Immature natural killer cell (primary cell): Measurements from ENCODE around the gene ZNF384. TPM values are rescaled to one million over a fixed set of nuclear protein-coding genes. Genes with fewer than 3 reads are reported as not detected.
A peak's percentile ranks its signal among the peaks of the same experiment; 100 is the strongest.

ENCODE experiments used
- DNase-seq, 3 donors: peaks; one replicate each; pipeline ENCODE4 v3.0.0; 2022; ENCODE audit warnings: mixed read lengths in 1 of 3
- H3K27ac Mint-ChIP-seq, 6 donors: one replicate each; pipeline ENCODE4 v1.8.0; 2020; ENCODE audit warnings: mixed read lengths in 6 of 6, mild to moderate bottlenecking in 5 of 6, inconsistent platforms in 4 of 6, moderate library complexity in 3 of 6
- H3K27me3 Mint-ChIP-seq, 3 donors: one replicate each; pipeline ENCODE4 v1.8.0; 2020 to 2021; ENCODE audit warnings: low read depth in 3 of 3, mild to moderate bottlenecking in 3 of 3, mixed read lengths in 3 of 3, moderate library complexity in 3 of 3, inconsistent platforms in 1 of 3
- H3K36me3 Mint-ChIP-seq, 3 donors: one replicate each; pipeline ENCODE4 v1.8.0; 2020; ENCODE audit warnings: mixed read lengths in 3 of 3, inconsistent platforms in 2 of 3, mild to moderate bottlenecking in 2 of 3
- H3K4me1 Mint-ChIP-seq, 2 donors: one replicate each; pipeline ENCODE4 v1.8.0; 2020; ENCODE audit warnings: inconsistent platforms in 2 of 2, mild to moderate bottlenecking in 2 of 2, mixed read lengths in 2 of 2, moderate library complexity in 1 of 2
- H3K4me3 Mint-ChIP-seq, 5 donors: one replicate each; pipeline ENCODE4 v1.8.0; 2020; ENCODE audit warnings: mild to moderate bottlenecking in 5 of 5, mixed read lengths in 5 of 5, inconsistent platforms in 3 of 5, moderate library complexity in 3 of 5
- H3K9me3 Mint-ChIP-seq, 6 donors: one replicate each; pipeline ENCODE4 v1.8.0; 2020; ENCODE audit warnings: mild to moderate bottlenecking in 6 of 6, mixed read lengths in 6 of 6, inconsistent platforms in 4 of 6, moderate library complexity in 3 of 6
- polyA plus RNA-seq, 3 donors: library from polyadenylated mRNA; unstranded; fragments of 300-500 nt; fragmentation: Illumina TruSeq; gene quantifications; one replicate each; pipeline ENCODE4 v1.2.3, GENCODE V29; 2021

Gene ZNF384
- 10 to 100 TPM; 14.6 to 41.5 (median 31.6) TPM for polyA plus RNA-seq

DNA sequence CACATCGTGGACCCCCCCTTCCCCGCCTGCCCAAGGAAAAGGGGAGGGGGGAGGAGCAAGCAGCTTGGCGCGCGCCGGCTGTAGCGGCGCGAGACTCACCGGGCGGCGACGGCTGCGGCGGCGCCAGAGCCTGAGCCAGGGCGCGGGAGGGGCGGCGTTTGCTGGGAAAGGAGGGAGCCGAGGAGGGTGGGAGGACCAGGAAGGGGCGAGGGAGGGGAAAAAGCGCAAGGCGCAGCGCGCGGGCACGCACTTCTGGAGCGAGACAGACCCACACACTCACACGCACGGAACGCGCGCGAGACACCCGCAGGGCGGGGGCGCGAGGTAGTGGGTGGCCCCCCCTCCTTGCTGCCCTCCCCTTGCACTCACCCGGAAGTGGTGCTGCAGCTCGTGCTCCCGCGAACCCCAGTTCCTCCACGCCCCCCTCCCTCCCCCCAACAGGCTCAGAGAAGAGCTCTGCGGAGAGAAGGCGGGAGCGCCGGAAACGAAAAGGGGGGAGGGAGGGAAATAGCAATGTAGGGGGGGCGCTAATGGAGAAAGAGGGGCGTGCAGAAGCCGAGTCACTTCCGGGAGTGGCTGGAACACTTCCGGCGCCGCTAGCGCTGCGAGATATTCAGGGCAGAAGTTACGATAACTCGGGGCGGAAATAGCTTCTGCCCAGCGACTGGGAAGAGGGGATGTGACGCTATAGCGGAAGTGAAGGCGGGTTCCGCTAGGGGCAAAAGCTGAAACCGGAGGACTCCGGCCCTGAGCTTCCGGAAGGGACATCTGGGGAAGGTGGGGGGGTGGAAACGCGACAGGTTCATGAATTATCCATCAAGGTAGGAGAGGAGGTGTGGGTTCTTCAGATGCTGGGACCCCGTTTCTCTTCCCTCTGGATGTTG, at the start of gene ZNF384:
Gene ZNF384, minus strand, starts transcription at position 377 of the 884 bp plus-strand sequence. CDS start 9,855 bp downstream, outside the sequence.
- DNase-seq: peak; percentile 96 to 98 (median 98)
- Mint-ChIP-seq H3K9me3 (no peaks in the 10 kb centered on the region), H3K4me1 (peaks cover 55 to 57% of the 10 kb centered on the region in 2 donors), H3K36me3 (no peaks in the 10 kb centered on the region), H3K27ac (peak within 1 kb of the TSS; percentile 96 to 98 (median 98)), H3K4me3 (peak within 1 kb of the TSS; percentile 86 to 92 (median 91)), H3K27me3 (peaks cover 8 to 15% (median 11%) of the 10 kb centered on the region in 3 donors)

DNA sequence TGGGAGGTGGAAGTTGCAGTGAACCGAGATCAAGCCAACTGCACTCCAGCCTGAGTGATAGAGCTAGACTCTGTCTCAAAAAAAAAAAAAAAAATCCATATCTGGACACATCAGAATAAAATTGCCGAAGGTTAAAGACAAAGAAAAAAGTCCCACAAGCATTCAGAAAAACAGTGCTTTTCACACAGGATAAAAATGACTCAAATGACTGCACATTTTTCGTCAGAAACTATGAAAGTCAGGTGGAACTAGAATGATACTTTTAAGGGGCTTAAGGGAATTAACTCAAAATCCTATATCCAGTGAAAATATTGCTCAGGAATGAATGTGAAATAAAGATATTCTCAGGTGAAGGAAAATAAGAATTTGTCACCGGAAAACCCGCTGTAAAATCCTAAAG, 47.6 kb upstream of the ZNF384 start:
- peaks cover 0 to 2% (median 0%) of the 10 kb centered on the region in 3 donors for H3K27me3 Mint-ChIP-seq

DNA sequence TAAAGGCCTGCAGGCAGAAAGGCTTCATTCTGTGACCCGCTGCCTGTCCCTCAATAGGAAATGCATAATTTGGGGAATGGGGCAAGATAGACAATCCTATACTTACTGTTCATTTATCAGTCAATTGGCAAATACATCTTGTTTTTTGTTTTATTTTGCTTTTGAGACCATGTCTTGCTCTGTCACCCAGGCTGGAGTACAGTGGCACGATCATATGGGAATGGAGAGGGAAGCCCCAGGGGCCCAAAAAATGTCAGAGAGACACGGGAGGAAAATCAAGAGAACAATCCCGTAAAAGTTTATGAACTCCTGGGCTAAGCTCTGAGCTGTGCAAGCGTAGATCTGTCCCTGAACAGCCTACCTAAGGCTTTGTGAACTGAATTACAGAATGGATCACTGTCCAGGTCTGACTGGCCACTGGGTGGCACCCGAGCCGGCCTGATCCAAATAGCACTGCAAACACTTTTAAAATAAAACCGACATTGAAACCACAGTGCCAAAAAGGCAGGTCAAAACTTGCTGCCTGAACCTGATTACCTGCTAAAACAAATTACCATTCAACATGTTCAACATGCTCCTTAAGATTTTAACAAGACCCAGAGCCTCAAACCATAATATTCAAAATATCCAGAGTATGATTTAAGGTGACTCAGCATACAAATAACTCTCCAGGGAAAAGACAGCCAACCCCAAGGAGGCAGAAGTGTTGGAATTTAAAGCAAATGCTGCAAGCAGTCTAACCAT, 46.4 kb upstream of the ZNF384 start:
- Mint-ChIP-seq H3K36me3 (peaks cover 6 to 9% (median 7%) of the 10 kb centered on the region in 3 donors), H3K9me3 (no peaks in the 10 kb centered on the region), H3K27ac (peak overlapping the region in 2 of 6 donors; percentile 8 to 51), H3K4me3 (no peak overlapping the region), H3K4me1 (peaks cover 4 to 6% of the 10 kb centered on the region in 2 donors), H3K27me3 (no peaks in the 10 kb centered on the region)
- peak; percentile 10 to 45 (median 30) for DNase-seq

More for the DNA sequence above, 47.6 kb upstream of the ZNF384 start:
- DNase-seq: no peak
- Mint-ChIP-seq H3K36me3 (no peaks in the 10 kb centered on the region), H3K27ac (no peak overlapping the region), H3K9me3 (no peaks in the 10 kb centered on the region), H3K4me1 (peaks cover 4 to 6% of the 10 kb centered on the region in 2 donors), H3K4me3 (no peak overlapping the region)

DNA sequence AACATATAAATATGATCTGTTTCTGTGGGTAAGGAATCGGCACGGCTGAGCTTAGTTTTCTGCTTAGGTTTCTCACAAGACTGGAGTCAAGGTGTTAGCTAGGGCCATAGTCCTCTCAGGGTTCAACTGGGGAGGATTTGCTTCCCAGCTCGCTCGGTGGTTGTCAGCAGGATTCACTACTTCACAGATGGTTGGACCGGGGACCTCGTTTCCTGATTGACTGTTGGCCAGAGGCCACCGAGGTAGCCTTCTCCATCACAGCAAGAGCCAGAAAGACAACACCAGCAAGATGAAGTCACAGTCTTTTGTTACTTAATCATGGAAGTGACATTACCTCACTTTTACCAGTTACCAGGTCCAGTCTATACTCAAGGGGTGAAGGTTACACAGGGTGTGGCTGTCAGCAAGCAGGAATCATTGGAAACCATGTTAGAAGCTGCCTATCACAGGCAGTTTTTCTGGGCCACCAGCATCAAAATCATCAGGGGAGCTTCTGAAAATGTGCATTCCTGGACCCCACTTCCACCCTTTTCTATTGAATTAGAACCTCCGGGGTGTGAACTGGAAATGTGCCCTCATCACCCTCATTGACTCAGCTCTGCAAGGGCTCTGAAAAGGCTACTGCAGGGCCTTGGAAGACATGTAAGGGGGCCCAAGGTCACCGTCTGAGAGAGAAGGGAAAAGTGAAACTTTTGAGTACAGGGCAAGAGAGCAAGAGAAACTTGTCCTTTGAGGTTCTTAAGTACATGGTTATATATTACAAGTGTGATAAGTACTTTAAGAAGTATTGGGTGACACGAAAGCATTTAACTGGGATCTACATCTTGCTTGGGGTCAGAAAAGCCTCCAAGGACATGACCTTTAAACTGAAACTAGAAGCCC, 45.6 kb upstream of the ZNF384 start:
- Mint-ChIP-seq H3K4me1 (peaks cover 4 to 6% of the 10 kb centered on the region in 2 donors), H3K4me3 (no peak overlapping the region), H3K9me3 (no peaks in the 10 kb centered on the region), H3K27me3 (no peaks in the 10 kb centered on the region), H3K36me3 (peaks cover 6 to 17% (median 12%) of the 10 kb centered on the region in 3 donors), H3K27ac (no peak overlapping the region)
- no peak for DNase-seq

DNA sequence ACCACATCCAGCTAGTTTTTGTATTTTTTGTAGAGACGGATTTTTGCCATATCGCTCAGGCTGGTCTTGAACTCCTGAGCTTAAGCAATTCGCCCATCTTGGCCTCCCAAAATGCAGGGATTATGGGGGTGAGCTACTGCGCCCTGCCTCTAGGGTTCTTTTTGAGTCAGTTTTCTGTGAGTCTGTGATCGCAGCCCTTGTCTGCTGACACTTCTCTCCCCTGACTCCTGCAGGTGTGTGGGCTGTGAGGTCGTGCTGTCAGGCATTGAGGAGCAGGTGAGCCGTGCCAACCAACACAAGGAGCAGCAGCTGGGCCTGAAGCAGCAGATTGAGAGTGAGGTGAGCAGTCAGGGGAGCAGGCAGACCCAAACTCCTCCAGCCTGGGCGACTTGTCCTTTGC, 41.0 kb upstream of the ZNF384 start:
- Mint-ChIP-seq H3K9me3 (no peaks in the 10 kb centered on the region), H3K36me3 (peaks cover 17 to 37% (median 17%) of the 10 kb centered on the region in 3 donors), H3K4me1 (peaks cover 10 to 15% of the 10 kb centered on the region in 2 donors), H3K27ac (peak overlapping the region in 1 of 6 donors; percentile 57), H3K27me3 (no peaks in the 10 kb centered on the region), H3K4me3 (no peak overlapping the region)
- DNase-seq: no peak

DNA sequence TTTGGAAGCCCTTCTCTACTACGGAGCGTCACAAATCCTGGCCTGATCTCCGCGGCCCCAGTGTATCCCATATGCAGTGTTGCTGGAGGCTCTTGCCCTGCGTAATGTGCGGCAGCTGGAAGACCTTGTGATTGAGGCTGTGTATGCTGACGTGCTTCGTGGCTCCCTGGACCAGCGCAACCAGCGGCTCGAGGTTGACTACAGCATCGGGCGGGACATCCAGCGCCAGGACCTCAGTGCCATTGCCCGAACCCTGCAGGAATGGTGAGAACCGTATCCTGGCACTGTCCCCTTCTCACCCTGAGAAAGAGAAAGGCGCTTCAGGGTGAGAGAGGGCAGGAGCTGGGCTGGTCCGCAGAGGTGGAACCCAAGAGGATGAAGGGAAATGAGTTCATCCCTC, 40.0 kb upstream of the ZNF384 start:
- DNase-seq: no peak
- no peaks in the 10 kb centered on the region for H3K9me3 Mint-ChIP-seq
- peaks cover 0 to 3% (median under 1%) of the 10 kb centered on the region in 3 donors for H3K27me3 Mint-ChIP-seq
- H3K27ac Mint-ChIP-seq: no peak overlapping the region
- peaks cover 16 to 23% of the 10 kb centered on the region in 2 donors for H3K4me1 Mint-ChIP-seq
- no peak overlapping the region for H3K4me3 Mint-ChIP-seq
- peaks cover 17 to 37% (median 17%) of the 10 kb centered on the region in 3 donors for H3K36me3 Mint-ChIP-seq

DNA sequence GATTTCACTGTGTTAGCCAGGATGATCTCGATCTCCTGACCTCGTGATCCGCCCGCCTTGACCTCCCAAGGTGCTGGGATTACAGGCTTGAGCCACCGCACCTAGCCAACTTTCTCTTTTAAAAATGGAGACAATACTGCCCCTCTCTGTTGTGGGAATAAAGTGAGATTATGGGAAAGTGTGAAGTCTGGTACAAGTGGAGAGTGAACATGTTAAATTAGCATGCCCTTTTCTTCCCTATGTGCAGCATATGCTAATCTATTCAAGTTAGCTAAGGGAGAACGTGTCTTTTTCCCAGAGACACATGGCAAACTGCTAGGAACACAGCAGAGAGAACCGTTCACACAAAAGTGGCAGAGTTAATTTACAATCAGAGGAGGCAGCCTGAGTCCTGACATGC, 36.2 kb upstream of the ZNF384 start:
- peak overlapping the region; percentile 10 to 76 (median 56) for H3K27ac Mint-ChIP-seq

DNA sequence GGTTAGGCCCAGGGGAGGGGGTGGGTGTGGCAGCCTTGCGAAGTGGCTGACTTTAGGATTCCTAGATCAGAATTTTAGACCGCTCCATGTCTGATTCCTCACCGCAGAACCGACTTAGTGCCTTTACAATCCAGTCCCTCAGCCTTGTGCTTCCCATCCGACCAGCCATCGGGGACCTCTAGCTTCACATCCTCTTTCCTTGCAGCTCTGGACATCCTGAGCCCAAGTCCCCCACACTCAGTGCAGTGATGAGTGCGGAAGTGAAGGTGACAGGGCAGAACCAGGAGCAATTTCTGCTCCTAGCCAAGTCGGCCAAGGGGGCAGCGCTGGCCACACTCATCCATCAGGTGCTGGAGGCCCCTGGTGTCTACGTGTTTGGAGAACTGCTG, 35.2 kb upstream of the ZNF384 start:
- Mint-ChIP-seq H3K36me3 (peaks cover 2 to 17% (median 12%) of the 10 kb centered on the region in 3 donors), H3K4me1 (peaks cover 24 to 33% of the 10 kb centered on the region in 2 donors), H3K4me3 (peak overlapping the region; percentile 87 to 98 (median 92)), H3K9me3 (peaks cover 0 to 2% (median 0%) of the 10 kb centered on the region in 6 donors), H3K27me3 (peaks cover 9 to 12% (median 11%) of the 10 kb centered on the region in 3 donors), H3K27ac (peak overlapping the region; percentile 91 to 99 (median 98))
- peak in 1 of 3 donors; percentile 26 for DNase-seq

More for the DNA sequence above, 36.2 kb upstream of the ZNF384 start:
- Mint-ChIP-seq H3K4me3 (peak overlapping the region; percentile 39 to 92 (median 54)), H3K27me3 (peaks cover 9 to 11% (median 9%) of the 10 kb centered on the region in 3 donors), H3K36me3 (peaks cover 9 to 27% (median 12%) of the 10 kb centered on the region in 3 donors), H3K9me3 (peaks cover 0 to 2% (median 0%) of the 10 kb centered on the region in 6 donors), H3K4me1 (peaks cover 24 to 33% of the 10 kb centered on the region in 2 donors)
- no peak for DNase-seq

DNA sequence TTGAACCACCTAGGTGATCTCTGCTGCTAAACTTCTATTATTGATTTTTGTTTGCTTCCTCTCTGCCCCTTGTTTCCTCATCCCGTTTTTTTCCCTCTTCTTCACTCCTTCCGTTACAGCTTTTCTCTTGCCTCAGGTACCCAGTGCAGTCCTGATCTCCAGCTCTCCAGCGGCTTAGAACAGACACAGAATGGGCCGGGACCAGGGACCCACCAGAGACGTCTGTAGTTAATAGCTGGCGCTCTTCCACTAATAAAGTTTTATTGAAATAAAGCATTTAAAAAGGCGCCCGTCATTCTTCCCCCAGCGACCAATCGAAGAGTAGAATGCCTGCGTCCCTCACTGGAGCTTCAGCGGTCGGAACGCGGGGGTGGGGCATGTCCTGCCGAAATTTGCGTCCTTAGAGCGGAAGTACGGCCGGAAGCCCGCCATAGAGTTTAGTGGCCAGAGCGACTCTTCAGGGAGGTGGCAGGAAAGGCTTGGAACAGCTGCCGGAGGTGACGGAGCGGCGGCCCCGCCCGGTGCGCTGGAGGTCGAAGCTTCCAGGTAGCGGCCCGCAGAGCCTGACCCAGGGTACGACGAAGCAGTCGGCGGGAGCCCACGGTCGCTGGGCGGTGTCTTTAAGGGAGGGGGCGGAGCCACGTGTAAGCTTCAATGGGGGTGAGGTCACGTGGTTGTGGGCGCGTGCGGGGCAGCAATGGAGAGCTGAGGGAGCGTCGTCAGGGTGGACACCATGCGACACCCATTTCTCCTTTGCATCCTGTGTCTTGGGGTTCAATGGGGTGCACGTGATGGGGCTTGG, 34.6 kb upstream of the ZNF384 start, which contains the start of gene COPS7A:
Gene COPS7A, plus strand, starts transcription at position 440 of the 802 bp plus-strand sequence. CDS start 611 bp downstream, outside the sequence.
- peak; percentile 97 to 98 (median 97) for DNase-seq
- Mint-ChIP-seq H3K27me3 (peaks cover 9 to 13% (median 12%) of the 10 kb centered on the region in 3 donors), H3K36me3 (peaks cover 0 to 11% (median 10%) of the 10 kb centered on the region in 3 donors), H3K4me3 (peak within 1 kb of the TSS; percentile 87 to 98 (median 92)), H3K4me1 (peaks cover 24 to 33% of the 10 kb centered on the region in 2 donors), H3K27ac (peak within 1 kb of the TSS; percentile 91 to 99 (median 98)), H3K9me3 (peaks cover 0 to 2% (median 0%) of the 10 kb centered on the region in 6 donors)

DNA sequence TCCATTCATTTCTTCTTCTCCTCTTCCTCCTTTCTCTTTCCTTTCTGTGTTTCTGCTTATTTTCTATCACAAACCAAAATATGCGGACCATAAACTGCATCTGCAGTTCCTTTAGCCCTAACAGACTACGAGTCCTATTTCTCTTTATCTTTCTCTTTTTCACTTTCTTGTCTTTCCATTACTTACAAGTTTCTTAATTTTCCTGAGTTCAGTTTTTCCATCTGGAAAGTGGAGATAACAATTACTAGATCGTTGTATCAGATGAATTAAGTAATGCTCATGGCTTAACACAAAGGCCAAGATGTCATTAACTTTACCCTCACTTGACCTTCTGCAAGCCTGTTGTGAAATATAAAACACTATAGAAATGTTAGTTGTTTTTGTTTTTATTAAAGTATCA, 33.7 kb upstream of the ZNF384 start:
- peak overlapping the region in 2 of 6 donors; percentile 5 to 66 for H3K27ac Mint-ChIP-seq

DNA sequence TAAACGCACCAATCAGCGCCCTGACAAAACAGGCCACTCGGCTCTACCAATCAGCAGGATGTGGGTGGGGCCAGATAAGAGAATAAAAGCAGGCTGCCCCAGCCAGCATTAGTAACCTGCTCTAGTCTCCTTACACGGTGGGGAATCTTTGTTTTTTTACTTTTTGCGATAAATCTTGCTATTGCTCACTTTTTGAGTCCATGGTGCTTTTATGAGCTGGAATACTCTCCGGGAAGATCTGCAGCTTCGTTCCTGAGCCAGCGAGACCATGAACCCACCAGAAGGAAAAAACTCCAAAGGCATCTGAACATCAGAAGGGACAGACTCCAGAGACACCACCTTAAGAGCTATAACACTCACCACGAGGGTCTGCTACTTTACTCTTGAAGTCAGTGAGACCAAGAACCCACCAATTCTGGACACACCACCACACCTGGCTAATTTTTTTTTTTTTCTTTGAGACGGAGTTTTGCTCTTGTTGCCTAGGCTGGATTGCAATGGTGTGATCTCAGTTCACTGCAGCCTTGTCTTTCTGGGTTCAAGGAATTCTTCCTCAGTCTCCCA, 27.8 kb upstream of the ZNF384 start:
- Mint-ChIP-seq H3K4me1 (no peaks in the 10 kb centered on the region), H3K27ac (no peak overlapping the region)
- DNase-seq: no peak

More for the DNA sequence above, 33.7 kb upstream of the ZNF384 start:
- Mint-ChIP-seq H3K36me3 (peaks cover 0 to 5% (median 5%) of the 10 kb centered on the region in 3 donors), H3K9me3 (peaks cover 0 to 2% (median 0%) of the 10 kb centered on the region in 6 donors), H3K4me1 (peaks cover 24 to 33% of the 10 kb centered on the region in 2 donors), H3K4me3 (peak overlapping the region in 2 of 5 donors; percentile 92 to 96), H3K27me3 (peaks cover 9 to 13% (median 12%) of the 10 kb centered on the region in 3 donors)
- no peak for DNase-seq

More for the DNA sequence above, 27.8 kb upstream of the ZNF384 start:
- peaks cover 0 to 8% (median 4%) of the 10 kb centered on the region in 3 donors for H3K27me3 Mint-ChIP-seq
- no peaks in the 10 kb centered on the region for H3K36me3 Mint-ChIP-seq
- H3K4me3 Mint-ChIP-seq: no peak overlapping the region
- H3K9me3 Mint-ChIP-seq: no peaks in the 10 kb centered on the region
